Stimulated activated CD8-positive, alpha-beta memory T cell treated with anti-CD3 and anti-CD28 coated beads, Interleukin-4, amount 100 ng/mL, for 1 hour (primary cell): ENCODE results near the gene FBXW8.

Experiments used
- DNase-seq, 2 donors: peaks; one replicate each; pipeline ENCODE4 v3.0.0-alpha.2; 2020; ENCODE audit warnings: low read depth in 2 of 2, low spot score in 1 of 2

Gene FBXW8, protein sequence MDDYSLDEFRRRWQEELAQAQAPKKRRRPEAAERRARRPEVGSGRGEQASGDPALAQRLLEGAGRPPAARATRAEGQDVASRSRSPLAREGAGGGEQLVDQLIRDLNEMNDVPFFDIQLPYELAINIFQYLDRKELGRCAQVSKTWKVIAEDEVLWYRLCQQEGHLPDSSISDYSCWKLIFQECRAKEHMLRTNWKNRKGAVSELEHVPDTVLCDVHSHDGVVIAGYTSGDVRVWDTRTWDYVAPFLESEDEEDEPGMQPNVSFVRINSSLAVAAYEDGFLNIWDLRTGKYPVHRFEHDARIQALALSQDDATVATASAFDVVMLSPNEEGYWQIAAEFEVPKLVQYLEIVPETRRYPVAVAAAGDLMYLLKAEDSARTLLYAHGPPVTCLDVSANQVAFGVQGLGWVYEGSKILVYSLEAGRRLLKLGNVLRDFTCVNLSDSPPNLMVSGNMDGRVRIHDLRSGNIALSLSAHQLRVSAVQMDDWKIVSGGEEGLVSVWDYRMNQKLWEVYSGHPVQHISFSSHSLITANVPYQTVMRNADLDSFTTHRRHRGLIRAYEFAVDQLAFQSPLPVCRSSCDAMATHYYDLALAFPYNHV

DNA sequence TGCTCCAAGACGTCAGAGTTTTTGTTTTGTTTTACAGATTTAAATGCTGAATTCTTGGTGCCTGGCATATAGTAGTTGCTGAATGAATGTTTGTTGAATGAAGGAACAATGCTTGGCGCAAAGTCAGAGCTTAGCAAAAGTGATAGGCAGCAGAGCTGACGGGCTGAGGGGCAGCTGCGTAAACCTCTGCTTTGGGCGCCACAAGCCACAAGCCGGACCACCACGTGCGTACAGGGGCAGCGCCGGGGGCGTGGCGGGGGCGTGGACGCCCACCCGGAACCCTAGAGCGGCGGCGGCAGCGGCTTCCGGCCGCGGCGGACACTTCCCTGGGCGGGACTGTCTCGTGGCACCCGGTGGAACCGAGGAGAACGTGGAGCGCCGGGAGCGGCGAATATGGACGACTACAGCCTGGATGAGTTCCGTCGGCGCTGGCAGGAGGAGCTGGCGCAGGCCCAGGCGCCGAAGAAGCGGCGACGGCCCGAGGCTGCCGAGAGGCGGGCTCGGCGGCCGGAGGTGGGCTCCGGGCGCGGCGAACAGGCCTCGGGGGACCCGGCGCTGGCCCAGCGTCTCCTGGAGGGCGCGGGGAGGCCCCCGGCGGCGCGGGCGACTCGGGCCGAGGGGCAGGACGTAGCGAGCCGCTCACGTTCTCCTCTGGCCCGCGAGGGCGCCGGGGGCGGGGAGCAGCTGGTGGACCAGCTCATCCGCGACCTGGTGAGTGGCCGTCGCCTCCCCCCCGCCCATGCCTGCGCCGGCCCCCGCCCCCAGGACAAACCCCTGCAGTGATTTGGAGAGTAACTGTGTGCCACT is at the start of gene FBXW8:
Gene FBXW8 (plus strand): TSS at position 306 of the 807 bp plus-strand sequence. CDS start 88 bp downstream, at position 394.
- DNase-seq = peak; percentile 13 to 33

GRCh38 chr12:116861320-116861719 is 49.4 kb upstream of the FBXW8 start:
- DNase-seq = no peak

DNA sequence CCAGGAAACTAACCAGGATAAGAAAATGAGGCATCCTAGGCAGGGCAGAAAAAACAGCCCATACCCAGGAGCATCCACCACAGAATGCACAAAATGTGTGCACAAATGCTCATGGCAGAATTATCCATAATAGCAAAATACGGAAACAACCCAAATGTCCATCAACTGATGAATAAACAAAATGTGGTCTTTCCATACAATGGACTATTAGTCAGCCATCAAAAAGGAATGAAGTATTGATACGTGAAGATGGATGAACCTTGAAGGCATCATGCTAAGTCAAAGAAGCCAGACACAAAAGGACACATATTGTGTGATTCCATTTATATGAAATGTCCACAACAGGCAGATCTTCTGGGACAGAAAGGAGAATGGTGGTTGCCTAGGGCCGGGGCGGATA is 48.6 kb upstream of the FBXW8 start:
- DNase-seq = no peak

DNA sequence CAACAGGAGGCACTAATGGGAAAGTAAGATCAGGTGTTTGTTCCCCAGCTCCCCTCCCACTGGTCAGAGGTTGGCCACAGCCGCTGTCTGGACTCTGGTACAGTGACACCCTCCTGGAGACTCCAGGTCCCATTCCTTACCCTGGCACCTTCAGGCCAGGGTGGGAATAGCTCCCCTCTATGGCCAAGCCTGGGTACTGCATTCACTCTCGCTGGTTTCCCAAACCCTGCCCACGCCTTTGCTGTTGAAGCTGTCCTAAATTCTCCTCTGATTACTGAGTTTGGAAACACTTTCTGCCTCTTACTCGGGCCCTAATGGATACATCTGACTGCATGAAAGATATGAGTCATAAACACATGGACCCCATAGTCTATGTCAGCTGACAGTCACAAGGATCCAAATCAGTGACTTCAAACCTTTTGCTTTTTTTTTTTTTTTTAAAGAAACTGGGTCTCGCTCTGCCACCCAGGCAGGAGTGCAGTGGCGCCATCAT is 47.4 kb upstream of the FBXW8 start:
- no peak for DNase-seq

GRCh38 chr12:116864371-116865160 is 46.2 kb upstream of the FBXW8 start:
- no peak for DNase-seq

GRCh38 chr12:116867523-116867922 is 43.2 kb upstream of the FBXW8 start:
- DNase-seq = no peak

GRCh38 chr12:116870306-116870705 is 40.4 kb upstream of the FBXW8 start:
- DNase-seq = no peak

- no peak for DNase-seq
Observed at GRCh38 chr12:116874324-116874995, 36.3 kb upstream of the FBXW8 start.

DNA sequence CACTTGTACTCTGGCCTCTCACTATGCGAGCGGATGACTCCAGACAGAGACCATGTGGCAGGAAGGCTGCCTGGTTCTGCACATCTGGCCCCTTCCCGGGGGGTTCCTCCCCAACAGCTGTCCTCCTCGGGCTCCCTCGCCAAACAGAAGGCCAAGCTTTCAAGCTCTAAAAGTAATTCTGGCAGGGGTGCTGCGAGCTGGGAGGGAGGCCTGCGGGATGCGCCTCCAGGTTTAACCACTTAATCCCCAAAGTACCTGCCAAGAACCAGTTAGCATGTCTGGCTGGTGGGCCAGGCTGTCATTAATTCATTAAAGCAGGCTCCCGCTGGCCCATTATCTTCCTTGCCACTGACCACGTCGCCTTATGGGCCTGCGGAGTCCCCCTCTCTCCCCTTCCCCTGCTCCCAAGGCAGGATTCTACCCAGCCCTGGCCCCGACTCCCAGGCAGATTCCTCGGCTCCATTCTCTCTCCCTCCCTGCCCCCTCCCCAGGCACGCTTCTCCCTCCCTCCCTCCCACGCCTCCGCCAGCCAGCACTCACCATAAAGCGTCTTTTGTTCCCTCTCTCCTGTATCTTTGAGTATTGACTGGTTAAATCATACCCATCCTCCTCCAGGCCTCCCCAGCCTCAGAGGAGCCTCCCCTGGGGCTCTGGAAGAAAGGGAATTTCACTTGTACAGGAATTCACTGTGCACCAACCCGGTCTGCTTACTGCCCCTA is 34.4 kb upstream of the FBXW8 start:
- no peak for DNase-seq

- DNase-seq = no peak
Observed at GRCh38 chr12:116878567-116879508, 31.9 kb upstream of the FBXW8 start.

- no peak for DNase-seq
Observed at GRCh38 chr12:116879509-116880212, 31.1 kb upstream of the FBXW8 start.

DNA sequence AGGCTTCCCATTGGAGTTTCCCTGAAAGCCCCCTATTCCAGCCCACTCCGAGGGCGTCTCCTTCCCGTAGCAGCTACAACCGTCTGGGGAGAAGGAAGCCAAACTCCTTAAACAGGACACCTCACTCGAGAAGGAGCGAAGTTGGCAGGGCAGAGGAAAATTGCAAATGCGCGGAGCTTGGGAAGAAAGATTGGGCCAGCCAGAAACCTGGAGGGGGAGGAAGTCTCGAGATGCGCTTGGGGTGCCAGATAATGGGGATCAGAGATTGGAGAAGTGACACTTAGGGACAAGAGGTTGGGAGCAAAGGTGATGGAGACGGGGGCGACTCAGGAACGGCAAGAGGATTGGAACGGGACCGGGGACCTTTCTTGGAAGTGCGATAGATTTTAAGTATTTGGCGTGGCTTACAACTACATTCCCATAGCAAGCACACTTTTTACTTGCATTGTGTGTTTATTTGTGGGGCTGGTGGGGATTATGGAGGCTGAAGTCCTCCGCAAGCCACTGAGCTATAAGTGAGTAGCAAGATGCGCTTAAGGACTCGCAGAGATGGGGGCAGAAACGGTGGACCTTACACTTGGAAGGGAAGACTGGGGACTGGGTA is 30.4 kb upstream of the FBXW8 start:
- DNase-seq = no peak

GRCh38 chr12:116880817-116881324 is 29.9 kb upstream of the FBXW8 start:
- no peak for DNase-seq

DNA sequence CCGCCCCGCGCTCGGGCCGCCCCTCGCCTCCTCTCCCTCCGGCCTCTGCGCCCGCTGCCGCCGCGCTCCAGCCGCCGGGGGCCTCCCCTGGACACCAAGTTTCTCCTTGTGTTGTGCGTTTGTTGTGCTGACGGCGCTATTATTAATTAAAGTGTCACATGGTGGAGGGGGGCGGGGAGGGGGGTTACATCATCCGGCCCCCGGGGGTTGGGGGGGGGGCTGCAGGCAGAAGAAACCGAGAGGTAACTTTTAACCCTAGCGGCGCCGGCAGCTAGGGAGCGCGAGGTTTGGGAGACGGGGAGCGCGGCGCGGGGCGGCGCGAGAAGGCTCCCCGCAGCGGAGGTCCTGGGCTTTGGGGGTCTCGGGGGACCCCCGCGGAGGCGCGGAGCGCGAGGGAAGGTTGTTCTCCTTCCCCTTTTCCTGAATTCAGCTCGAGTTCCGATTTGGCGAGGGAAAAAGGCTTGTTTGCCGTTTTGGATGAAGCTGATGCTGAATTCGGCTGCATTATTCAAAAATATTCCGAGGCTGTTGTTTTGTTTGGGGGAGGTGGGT is 29.3 kb upstream of the FBXW8 start, which contains the start of gene HRK:
Gene HRK (minus strand): TSS at position 117 of the 552 bp plus-strand sequence. CDS start 134 bp downstream, outside the sequence.
- DNase-seq = no peak

DNA sequence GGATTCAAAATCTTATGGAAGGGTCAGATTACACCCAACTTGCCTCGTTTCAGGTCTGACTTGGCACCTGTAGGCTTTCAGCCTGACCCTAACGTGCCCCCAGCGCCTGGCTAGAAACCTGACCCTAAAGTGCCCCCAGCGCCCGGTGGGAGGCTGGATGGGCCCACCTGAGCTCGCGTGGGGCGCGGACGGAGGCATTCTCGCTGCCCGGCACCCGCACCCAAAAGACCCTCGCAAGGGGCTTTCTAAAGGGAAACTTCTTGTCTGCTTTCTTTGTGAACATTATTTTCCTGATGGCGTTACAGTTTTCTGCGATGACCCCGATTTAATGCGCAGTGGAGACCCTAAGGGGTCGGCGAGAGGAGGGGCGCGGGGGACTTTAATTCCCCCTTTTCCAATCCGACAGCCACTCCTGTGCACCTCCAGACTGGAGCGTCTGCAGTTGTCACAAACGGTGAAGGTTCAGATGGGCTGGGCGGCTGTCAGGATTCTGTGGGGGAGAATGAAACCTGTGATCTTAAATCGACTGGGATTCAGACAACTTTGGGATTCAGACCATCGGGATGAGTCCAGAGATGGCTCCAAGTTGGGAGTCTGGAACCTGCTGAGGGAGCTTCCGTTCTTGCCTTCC is 28.8 kb upstream of the FBXW8 start:
- no peak for DNase-seq

DNA sequence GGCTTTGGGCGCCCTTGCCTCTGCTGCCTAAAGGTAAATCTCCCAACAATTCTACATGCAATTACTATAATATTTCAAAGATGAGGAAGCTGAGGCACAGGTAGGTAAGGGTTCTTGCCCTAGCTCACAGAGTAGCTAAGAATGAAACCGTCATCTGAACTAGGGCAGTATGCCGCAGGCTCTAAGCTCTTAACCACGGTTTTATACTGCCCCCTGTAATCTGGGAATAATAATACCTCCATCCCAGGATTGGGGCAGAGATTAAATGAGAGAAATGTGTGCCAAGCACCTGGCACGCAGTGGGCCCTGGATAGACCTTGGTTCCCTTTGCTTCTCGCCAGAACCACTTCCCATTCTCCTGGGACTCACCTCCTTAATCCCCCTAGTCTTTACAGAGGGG is 28.0 kb upstream of the FBXW8 start:
- no peak for DNase-seq
